SK-N-SH treated with all-trans-retinoic acid at 6 μM for 48 hours (cell line): ENCODE measurements around the gene VSIG10L.

ENCODE experiments used
- ATAC-seq: fragments of 200-7000 bp; cut with Tn5 transposase; 3 replicates; pipeline ENCODE4 v1.9.1; 2020; ENCODE audit warnings: mild to moderate bottlenecking, moderate library complexity
- ARNTL ChIP-seq: fragments of 450-650 bp; formaldehyde crosslinking; IDR thresholded peaks from 2 replicates; pipeline ENCODE4 v1.5.0; 2020; ENCODE audit warnings: low read depth, mild to moderate bottlenecking, moderate library complexity, borderline replicate concordance
- BACH2 ChIP-seq: fragments of 250-450 bp; sonication (Bioruptor Pico); IDR thresholded peaks from 2 replicates; pipeline ENCODE4 v1.9.0; 2021; ENCODE audit warnings: mild to moderate bottlenecking, borderline replicate concordance
- CSDC2 ChIP-seq: fragments of 250-450 bp; sonication (Bioruptor Pico); IDR thresholded peaks from 2 replicates; pipeline ENCODE4 v1.5.0; 2020; ENCODE audit warnings: mild to moderate bottlenecking, moderate library complexity
- ESRRG ChIP-seq: fragments of 250-450 bp; sonication (Bioruptor Pico); IDR thresholded peaks from 2 replicates; pipeline ENCODE4 v1.6.1; 2021; ENCODE audit warnings: mild to moderate bottlenecking
- GLIS3 ChIP-seq: fragments of 250-450 bp; sonication (Bioruptor Pico); IDR thresholded peaks from 2 replicates; pipeline ENCODE4 v1.5.0; 2020; ENCODE audit warnings: mild to moderate bottlenecking, moderate library complexity
- ISL1 ChIP-seq: fragments of 250-450 bp; sonication (Bioruptor Pico); IDR thresholded peaks from 2 replicates; pipeline ENCODE4 v2.1.2; 2022; ENCODE audit warnings: mild to moderate bottlenecking, moderate library complexity
- OSR1 ChIP-seq: fragments of 250-450 bp; sonication (Bioruptor Pico); IDR thresholded peaks from 2 replicates; pipeline ENCODE4 v1.8.0; 2022; ENCODE audit warnings: moderate library complexity, mild to moderate bottlenecking, inconsistent platforms
- PPARA ChIP-seq: fragments of 250-450 bp; sonication (Bioruptor Pico); IDR thresholded peaks from 2 replicates; pipeline ENCODE4 v1.5.0; 2020; ENCODE audit warnings: mild to moderate bottlenecking, borderline replicate concordance
- RARB ChIP-seq: fragments of 250-450 bp; sonication (Bioruptor Pico); IDR thresholded peaks from 2 replicates; pipeline ENCODE4 v1.8.0; 2021; ENCODE audit warnings: mild to moderate bottlenecking, moderate library complexity
- SNAI2 ChIP-seq: fragments of 250-450 bp; sonication (Bioruptor Pico); IDR thresholded peaks from 2 replicates; pipeline ENCODE4 v1.5.0; 2020; ENCODE audit warnings: mild to moderate bottlenecking, moderate library complexity
- TCF4 ChIP-seq: fragments of 250-450 bp; sonication (Bioruptor Pico); IDR thresholded peaks from 2 replicates; pipeline ENCODE4 v1.8.0; 2021; ENCODE audit warnings: mild to moderate bottlenecking, moderate library complexity, borderline replicate concordance
- ZC3H10 ChIP-seq: fragments of 250-450 bp; sonication (Bioruptor Pico); IDR thresholded peaks from 2 replicates; pipeline ENCODE4 v1.5.1; 2021; ENCODE audit warnings: mild to moderate bottlenecking, moderate library complexity
- ZFP30 ChIP-seq: fragments of 450-650 bp; formaldehyde crosslinking; IDR thresholded peaks from 2 replicates; pipeline ENCODE4 v1.5.0; 2022; ENCODE audit warnings: mild to moderate bottlenecking, moderate library complexity
- ZNF565 ChIP-seq: fragments of 450-650 bp; formaldehyde crosslinking; conservative IDR thresholded peaks from 2 replicates; pipeline ENCODE4 v1.5.0; 2020; ENCODE audit warnings: low read depth, mild to moderate bottlenecking, moderate library complexity
- ZNF70 ChIP-seq: fragments of 450-650 bp; formaldehyde crosslinking; IDR thresholded peaks from 2 replicates; pipeline ENCODE4 v1.5.0; 2020; ENCODE audit warnings: mild to moderate bottlenecking, moderate library complexity
- ZNF8 ChIP-seq: fragments of 450-650 bp; formaldehyde crosslinking; IDR thresholded peaks from 2 replicates; pipeline ENCODE4 v1.5.0; 2020; ENCODE audit warnings: mild to moderate bottlenecking, moderate library complexity
- TF ChIP-seq, protein P1 (sequence below): fragments of 250-450 bp; sonication (Bioruptor Pico); IDR thresholded peaks from 2 replicates; pipeline ENCODE4 v1.8.0; 2020; ENCODE audit warnings: mild to moderate bottlenecking, moderate library complexity, borderline replicate concordance
- TF ChIP-seq, protein P2 (sequence below): fragments of 250-450 bp; sonication (Bioruptor Pico); IDR thresholded peaks from 2 replicates; pipeline ENCODE4 v1.5.1; 2020; ENCODE audit warnings: low read depth, mild to moderate bottlenecking, moderate library complexity
- TF ChIP-seq, protein P3 (sequence below): fragments of 250-450 bp; sonication (Bioruptor Pico); IDR thresholded peaks from 2 replicates; pipeline ENCODE4 v1.8.0; 2021; ENCODE audit warnings: low read depth, mild to moderate bottlenecking, moderate library complexity, borderline replicate concordance

Gene VSIG10L

DNA sequence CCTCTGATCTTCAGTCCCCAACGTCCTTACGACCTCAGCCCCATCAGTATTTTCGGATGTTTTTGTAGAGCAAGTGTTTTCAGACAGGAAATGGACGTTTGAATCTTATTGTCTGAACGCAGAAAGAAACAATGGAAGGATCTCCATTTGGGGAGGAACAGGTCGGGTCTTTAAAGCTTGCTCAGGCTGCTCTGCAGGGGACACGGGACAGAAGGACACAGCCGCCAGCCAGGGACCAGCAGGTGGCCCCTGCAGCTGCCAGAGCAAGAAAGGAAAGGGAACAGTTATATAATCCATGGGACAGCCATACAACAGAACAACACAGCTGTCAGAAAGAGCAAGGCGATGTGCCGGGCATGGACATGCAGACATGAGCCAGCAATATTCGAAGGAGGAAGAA, 49.0 kb downstream of the VSIG10L start:
- TF ChIP-seq TCF4 (CRISPR knock-in tag) (no peak), ZNF8 (CRISPR knock-in tag) (no peak), ARNTL (CRISPR knock-in tag) (no peak), ISL1 (no peak), ZNF70 (CRISPR knock-in tag) (no peak), BACH2 (no peak), GLIS3 (CRISPR knock-in tag) (no peak), PPARA (CRISPR knock-in tag) (no peak)
- TF ChIP-seq, protein P1, sequence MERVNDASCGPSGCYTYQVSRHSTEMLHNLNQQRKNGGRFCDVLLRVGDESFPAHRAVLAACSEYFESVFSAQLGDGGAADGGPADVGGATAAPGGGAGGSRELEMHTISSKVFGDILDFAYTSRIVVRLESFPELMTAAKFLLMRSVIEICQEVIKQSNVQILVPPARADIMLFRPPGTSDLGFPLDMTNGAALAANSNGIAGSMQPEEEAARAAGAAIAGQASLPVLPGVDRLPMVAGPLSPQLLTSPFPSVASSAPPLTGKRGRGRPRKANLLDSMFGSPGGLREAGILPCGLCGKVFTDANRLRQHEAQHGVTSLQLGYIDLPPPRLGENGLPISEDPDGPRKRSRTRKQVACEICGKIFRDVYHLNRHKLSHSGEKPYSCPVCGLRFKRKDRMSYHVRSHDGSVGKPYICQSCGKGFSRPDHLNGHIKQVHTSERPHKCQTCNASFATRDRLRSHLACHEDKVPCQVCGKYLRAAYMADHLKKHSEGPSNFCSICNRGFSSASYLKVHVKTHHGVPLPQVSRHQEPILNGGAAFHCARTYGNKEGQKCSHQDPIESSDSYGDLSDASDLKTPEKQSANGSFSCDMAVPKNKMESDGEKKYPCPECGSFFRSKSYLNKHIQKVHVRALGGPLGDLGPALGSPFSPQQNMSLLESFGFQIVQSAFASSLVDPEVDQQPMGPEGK (CRISPR knock-in tag) = no peak
- TF ChIP-seq, protein P2, sequence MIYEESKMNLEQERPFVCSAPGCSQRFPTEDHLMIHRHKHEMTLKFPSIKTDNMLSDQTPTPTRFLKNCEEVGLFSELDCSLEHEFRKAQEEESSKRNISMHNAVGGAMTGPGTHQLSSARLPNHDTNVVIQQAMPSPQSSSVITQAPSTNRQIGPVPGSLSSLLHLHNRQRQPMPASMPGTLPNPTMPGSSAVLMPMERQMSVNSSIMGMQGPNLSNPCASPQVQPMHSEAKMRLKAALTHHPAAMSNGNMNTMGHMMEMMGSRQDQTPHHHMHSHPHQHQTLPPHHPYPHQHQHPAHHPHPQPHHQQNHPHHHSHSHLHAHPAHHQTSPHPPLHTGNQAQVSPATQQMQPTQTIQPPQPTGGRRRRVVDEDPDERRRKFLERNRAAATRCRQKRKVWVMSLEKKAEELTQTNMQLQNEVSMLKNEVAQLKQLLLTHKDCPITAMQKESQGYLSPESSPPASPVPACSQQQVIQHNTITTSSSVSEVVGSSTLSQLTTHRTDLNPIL (CRISPR knock-in tag) = no peak
- TF ChIP-seq, protein P3, sequence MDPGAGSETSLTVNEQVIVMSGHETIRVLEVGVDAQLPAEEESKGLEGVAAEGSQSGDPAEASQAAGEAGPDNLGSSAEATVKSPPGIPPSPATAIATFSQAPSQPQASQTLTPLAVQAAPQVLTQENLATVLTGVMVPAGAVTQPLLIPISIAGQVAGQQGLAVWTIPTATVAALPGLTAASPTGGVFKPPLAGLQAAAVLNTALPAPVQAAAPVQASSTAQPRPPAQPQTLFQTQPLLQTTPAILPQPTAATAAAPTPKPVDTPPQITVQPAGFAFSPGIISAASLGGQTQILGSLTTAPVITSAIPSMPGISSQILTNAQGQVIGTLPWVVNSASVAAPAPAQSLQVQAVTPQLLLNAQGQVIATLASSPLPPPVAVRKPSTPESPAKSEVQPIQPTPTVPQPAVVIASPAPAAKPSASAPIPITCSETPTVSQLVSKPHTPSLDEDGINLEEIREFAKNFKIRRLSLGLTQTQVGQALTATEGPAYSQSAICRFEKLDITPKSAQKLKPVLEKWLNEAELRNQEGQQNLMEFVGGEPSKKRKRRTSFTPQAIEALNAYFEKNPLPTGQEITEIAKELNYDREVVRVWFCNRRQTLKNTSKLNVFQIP (CRISPR knock-in tag) = no peak
- no peak for ATAC-seq

DNA sequence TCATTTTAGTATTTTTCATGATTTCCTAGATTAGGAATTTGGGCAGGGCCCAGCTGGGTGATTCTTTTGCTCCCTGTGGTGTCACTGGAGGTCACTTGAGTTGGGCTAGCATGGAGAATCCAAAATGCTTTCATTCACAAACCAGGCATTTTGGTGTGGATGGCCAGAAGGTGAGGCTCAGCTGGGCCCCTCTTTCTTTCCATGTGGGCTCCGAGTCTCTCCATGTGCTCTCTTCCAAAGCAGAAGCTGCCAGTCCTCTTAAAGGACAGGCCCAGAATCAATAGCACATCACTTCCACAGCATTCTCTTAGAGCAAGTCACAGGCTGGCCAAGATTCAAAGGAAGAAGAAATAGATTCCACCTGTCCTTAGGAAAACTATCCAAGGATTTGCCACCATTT, 52.3 kb downstream of the VSIG10L start:
- TF ChIP-seq BACH2 (no peak), GLIS3 (CRISPR knock-in tag) (no peak), OSR1 (CRISPR knock-in tag) (no peak), ZNF8 (CRISPR knock-in tag) (no peak), ZFP30 (CRISPR knock-in tag) (no peak), ZNF70 (CRISPR knock-in tag) (no peak), ESRRG (no peak), ARNTL (CRISPR knock-in tag) (no peak), PPARA (CRISPR knock-in tag) (no peak)
- TF ChIP-seq, protein P1 (CRISPR knock-in tag) = no peak
- ATAC-seq = no peak

DNA sequence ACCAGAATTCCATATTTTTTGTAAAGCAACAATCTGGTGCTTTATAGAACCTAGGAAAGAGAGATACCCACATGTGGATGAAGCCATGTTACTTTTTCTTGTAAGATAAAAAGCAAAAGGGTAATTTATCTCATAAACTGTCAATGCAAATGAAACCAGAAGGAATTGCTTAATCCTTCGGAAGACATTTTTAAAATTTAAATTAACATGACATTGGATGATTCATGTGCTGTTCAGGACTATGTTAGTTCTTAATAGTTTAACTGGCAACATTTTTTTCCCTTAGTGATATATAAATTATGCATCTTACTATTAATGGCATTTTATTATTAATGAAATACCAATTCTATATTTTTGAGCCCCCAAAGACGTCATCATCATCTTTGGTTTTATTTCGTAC, 56.3 kb downstream of the VSIG10L start:
- no peak for ATAC-seq
- TF ChIP-seq ZNF70 (CRISPR knock-in tag) (no peak), GLIS3 (CRISPR knock-in tag) (no peak), ZNF565 (no peak)
- TF ChIP-seq, protein P1 (CRISPR knock-in tag) = no peak

DNA sequence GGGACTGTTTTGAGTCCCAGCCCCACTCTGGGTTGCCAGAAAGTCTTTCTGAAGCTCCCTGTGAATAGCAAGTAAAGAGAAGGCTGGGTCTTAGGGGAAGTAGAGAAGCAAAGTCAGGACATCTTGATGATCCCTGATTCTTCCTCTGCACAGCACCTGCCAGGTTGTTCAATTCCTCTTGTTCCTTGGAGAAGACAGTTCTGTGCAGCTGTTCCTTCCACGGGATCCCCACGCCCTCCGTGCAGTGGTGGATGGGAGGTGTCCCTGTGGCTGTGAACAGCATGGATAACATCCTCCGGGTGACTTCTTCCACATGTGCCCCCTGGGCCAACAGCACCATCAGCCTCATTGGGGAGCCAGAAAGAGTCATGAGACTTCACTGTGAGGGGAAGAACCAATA, 59.6 kb downstream of the VSIG10L start:
- no peak for ATAC-seq
- TF ChIP-seq RARB = no peak
- no peak for TF ChIP-seq ZC3H10 (CRISPR knock-in tag)
- TF ChIP-seq ISL1 = no peak
- TF ChIP-seq ZFP30 (CRISPR knock-in tag) = no peak
- no peak for TF ChIP-seq ZNF565
- TF ChIP-seq GLIS3 (CRISPR knock-in tag) = no peak
- TF ChIP-seq CSDC2 (CRISPR knock-in tag) = no peak
- TF ChIP-seq, protein P2 (CRISPR knock-in tag) = no peak
- no peak for TF ChIP-seq SNAI2
